IMR-90 (cell line): Measurements from ENCODE around the gene CMSS1. TPM values are rescaled to one million over a fixed set of nuclear protein-coding genes. Genes with fewer than 3 reads are reported as not detected.

ENCODE experiments used
- ATAC-seq: fragments of 200-7000 bp; cut with Tn5 transposase; 2 replicates; pipeline ENCODE4 v1.9.1; 2020; ENCODE audit warnings: low read depth, mild to moderate bottlenecking, moderate library complexity
- BruUV-seq: library from RNA; stranded (reverse); fragments of 400-500 nt; replicated peaks from 2 replicates; lab custom pipeline; 2021; lab: Mats Ljungman, UMichigan
- CTCF ChIA-PET: fragments of 300-600 bp; formaldehyde crosslinking; extraction: SDS; loops from one replicate; lab custom pipeline; 2021; ENCODE audit warnings: antibody characterized with exemption; lab: Yijun Ruan, JAX
- POLR2A ChIA-PET: fragments of 300-600 bp; sonication (Branson Sonifier 250); formaldehyde crosslinking; loops from one replicate; lab custom pipeline; 2022; ENCODE audit warnings: antibody characterized with exemption; ENCODE audit not compliant: unreplicated experiment; lab: Charles Lee
- DNase-seq: peaks from one replicate; pipeline ENCODE4 v3.0.0; 2013
- H2AFZ ChIP-seq: replicated peaks from 2 replicates; pipeline ENCODE3; 2013; ENCODE audit warnings: low read length, mild to moderate bottlenecking; ENCODE audit not compliant: poor library complexity
- H2AK5ac ChIP-seq: 2 replicates; pipeline ENCODE4 v1.6.1; 2013; ENCODE audit warnings: low read depth, low read length, inconsistent platforms
- H2AK9ac ChIP-seq: replicated peaks from 2 replicates; pipeline ENCODE3; 2013; ENCODE audit warnings: mild to moderate bottlenecking, low read depth, low read length, moderate library complexity; ENCODE audit not compliant: poor library complexity
- H2BK120ac ChIP-seq: 2 replicates; pipeline ENCODE4 v1.6.1; 2013; ENCODE audit warnings: low read depth, low read length, inconsistent platforms
- H2BK15ac ChIP-seq: 3 replicates; pipeline ENCODE4 v1.6.1; 2013; ENCODE audit warnings: low read depth, low read length, inconsistent platforms
- H2BK20ac ChIP-seq: 2 replicates; pipeline ENCODE4 v1.6.1; 2013; ENCODE audit warnings: low read depth, mild to moderate bottlenecking, inconsistent platforms, low read length, moderate library complexity
- H2BK5ac ChIP-seq: 2 replicates; pipeline ENCODE4 v1.6.1; 2013; ENCODE audit warnings: mild to moderate bottlenecking, low read depth, low read length, inconsistent platforms; ENCODE audit not compliant: poor library complexity, severe bottlenecking
- H3K14ac ChIP-seq: replicated peaks from 2 replicates; pipeline ENCODE4 v1.6.1; 2013; ENCODE audit warnings: low read depth, low read length, inconsistent platforms
- H3K18ac ChIP-seq: 2 replicates; pipeline ENCODE4 v1.6.1; 2013; ENCODE audit warnings: low read depth, low read length, control low read depth
- H3K23ac ChIP-seq: 2 replicates; pipeline ENCODE4 v1.6.1; 2013; ENCODE audit warnings: low read depth, low read length, inconsistent platforms
- H3K27ac ChIP-seq: 2 replicates; pipeline ENCODE4 v1.5.1; 2013; ENCODE audit warnings: mild to moderate bottlenecking, control low read depth, low read length; ENCODE audit not compliant: insufficient read depth
- H3K27me3 ChIP-seq: 2 replicates; pipeline ENCODE4 v1.6.1; 2013; ENCODE audit warnings: low read length; ENCODE audit not compliant: control insufficient read depth, insufficient read depth
- H3K36me3 ChIP-seq: 2 replicates; pipeline ENCODE4 v1.6.1; 2013; ENCODE audit warnings: low read length, mixed read lengths; ENCODE audit not compliant: control insufficient read depth, insufficient read depth
- H3K4ac ChIP-seq: 2 replicates; pipeline ENCODE4 v1.6.1; 2013; ENCODE audit warnings: low read depth, low read length, inconsistent platforms
- H3K4me1 ChIP-seq: 2 replicates; pipeline ENCODE4 v1.6.1; 2013; ENCODE audit warnings: low read length, mixed read lengths; ENCODE audit not compliant: control insufficient read depth, insufficient read depth
- H3K4me2 ChIP-seq: 2 replicates; pipeline ENCODE4 v1.6.1; 2013; ENCODE audit warnings: low read depth, mild to moderate bottlenecking, control low read depth, low read length, moderate library complexity
- H3K4me3 ChIP-seq: 2 replicates; pipeline ENCODE4 v1.5.1; 2013; ENCODE audit warnings: low read depth, mild to moderate bottlenecking, control low read depth, low read length, moderate library complexity; ENCODE audit not compliant: insufficient read depth
- H3K56ac ChIP-seq: 2 replicates; pipeline ENCODE4 v1.6.1; 2013; ENCODE audit warnings: low read length, inconsistent platforms; ENCODE audit not compliant: insufficient read depth; ENCODE audit errors: extremely low read depth
- H3K79me1 ChIP-seq, 2 experiments: 2 replicates each; pipeline ENCODE4 v1.6.1; 2013; ENCODE audit warnings: low read length in 2 of 2, inconsistent platforms in 1 of 2, low read depth in 1 of 2
- H3K9ac ChIP-seq: 2 replicates; pipeline ENCODE4 v1.6.1; 2013; ENCODE audit warnings: low read depth, low read length, control low read depth
- H3K9me1 ChIP-seq: 2 replicates; pipeline ENCODE4 v1.6.1; 2013; ENCODE audit warnings: low read length, inconsistent platforms; ENCODE audit not compliant: insufficient read depth
- H3K9me3 ChIP-seq: 2 replicates; pipeline ENCODE4 v1.6.1; 2013; ENCODE audit warnings: low read length; ENCODE audit not compliant: control insufficient read depth, insufficient read depth
- H4K20me1 ChIP-seq: 2 replicates; pipeline ENCODE4 v1.6.1; 2013; ENCODE audit warnings: low read length, inconsistent platforms; ENCODE audit not compliant: insufficient read depth
- H4K5ac ChIP-seq: 2 replicates; pipeline ENCODE4 v1.6.1; 2013; ENCODE audit warnings: mild to moderate bottlenecking, low read depth, low read length, control low read depth
- H4K8ac ChIP-seq, 2 experiments: 2 replicates each; pipeline ENCODE4 v1.6.1; 2013; ENCODE audit warnings: low read depth in 2 of 2, low read length in 2 of 2, control low read depth in 1 of 2, inconsistent platforms in 1 of 2
- H4K91ac ChIP-seq: 2 replicates; pipeline ENCODE4 v1.6.1; 2013; ENCODE audit warnings: low read depth, low read length, inconsistent platforms; ENCODE audit not compliant: insufficient read depth
- BHLHE40 ChIP-seq: fragments of 150-350 bp; IDR thresholded peaks from 2 replicates; pipeline ENCODE4 v1.6.1; 2016; ENCODE audit warnings: mild to moderate bottlenecking, low read depth, low read length
- MAFK ChIP-seq: IDR thresholded peaks from 2 replicates; pipeline ENCODE4 v1.6.1; 2012; ENCODE audit warnings: low read depth, low read length, improper control_type of control experiment
- POLR2A ChIP-seq: IDR thresholded peaks from 2 replicates; pipeline ENCODE4 v1.6.1; 2012; ENCODE audit warnings: mild to moderate bottlenecking, low read depth, low read length
- RCOR1 ChIP-seq: IDR thresholded peaks from 2 replicates; pipeline ENCODE4 v1.6.1; 2012; ENCODE audit warnings: mild to moderate bottlenecking, low read length, improper control_type of control experiment; ENCODE audit not compliant: insufficient replicate concordance
- SMC3 ChIP-seq: fragments of 150-350 bp; IDR thresholded peaks from 2 replicates; pipeline ENCODE4 v1.6.1; 2016; ENCODE audit warnings: low read depth, mild to moderate bottlenecking, antibody characterized with exemption, low read length, moderate library complexity
- WGBS, 2 experiments: methylation state at CpG; one replicate each; pipeline versions ENCODE4 v1.1.5 to v1.1.7; 2013; ENCODE audit warnings: missing lambda C conversion rate in 2 of 2; ENCODE audit not compliant: insufficient read length in 1 of 2; ENCODE audit errors: extremely low coverage in 2 of 2; 5-methylcytosine and 5-hydroxymethylcytosine counted together
- dilution Hi-C: fragments of 300-500 bp; cut with HindIII; formaldehyde crosslinking; loops from one replicate; pipeline ENCODE4 v1.14.3; 2018; ENCODE audit warnings: low sequenced_read_pairs; ENCODE audit not compliant: unreplicated experiment
- in situ Hi-C: fragments of 300-500 bp; cut with MboI; formaldehyde crosslinking; loops from 3 replicates; pipeline ENCODE4 v1.14.3; 2019; ENCODE audit warnings: low sequenced_read_pairs, inconsistent platforms, mixed read lengths
- intact Hi-C: fragments of 100-400 bp; cut with micrococcal nuclease; formaldehyde crosslinking; loops from 2 replicates; pipeline ENCODE4 v1.10.0; 2022
- polyA plus RNA-seq, 3 experiments: library from polyadenylated mRNA; depleted of rRNA; stranded (reverse); fragments of >200 nt; gene quantifications; 2 replicates each; pipeline ENCODE4 v1.2.3, GENCODE V29; 2012; ENCODE audit warnings: low replicate concordance in 1 of 3
- total RNA-seq: library from RNA; depleted of rRNA; stranded (reverse); fragments of >200 nt; gene quantifications from 2 replicates; pipeline ENCODE4 v1.2.3, GENCODE V29; 2012

The CMSS1 gene
- total and polyA plus RNA-seq, 2 of the 4 experiments (the other 2 are of a cell fraction): 12.5 to 13.6 TPM

DNA sequence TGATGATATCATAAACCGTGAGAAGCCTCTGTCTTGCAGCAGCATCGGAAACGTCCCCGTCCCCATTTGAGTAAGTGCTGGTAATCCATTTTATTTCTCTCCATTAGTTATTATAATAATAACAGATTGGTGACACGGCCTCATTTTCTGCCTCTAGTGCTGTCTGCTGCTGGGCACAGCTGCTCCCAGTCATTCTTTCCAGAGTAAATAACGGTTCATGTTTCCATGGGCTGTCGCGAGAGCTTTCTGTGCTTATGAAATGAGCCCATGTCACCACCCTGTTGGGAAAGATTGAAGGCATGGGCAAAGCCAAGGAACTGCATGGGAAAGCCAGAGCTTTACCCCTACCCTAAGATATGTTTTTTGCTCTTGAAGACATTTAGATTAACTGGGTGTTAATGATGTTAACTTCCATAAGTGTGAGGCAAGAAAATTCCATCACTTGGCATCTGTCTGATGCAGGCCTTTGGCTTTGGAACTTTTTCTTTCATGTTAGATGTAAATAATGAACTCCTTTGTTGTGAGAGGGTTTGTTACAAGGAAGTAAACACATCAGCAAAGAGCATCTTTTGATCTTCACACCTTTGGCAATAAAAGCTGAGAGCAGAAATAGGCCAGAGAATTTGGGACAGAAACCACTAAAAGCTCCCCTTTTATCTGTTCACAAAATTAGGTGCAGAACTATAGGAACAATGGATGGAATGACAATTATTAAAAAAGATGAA, 154.9 kb downstream of the CMSS1 start (continued):
- TF ChIP-seq SMC3: no peak

DNA sequence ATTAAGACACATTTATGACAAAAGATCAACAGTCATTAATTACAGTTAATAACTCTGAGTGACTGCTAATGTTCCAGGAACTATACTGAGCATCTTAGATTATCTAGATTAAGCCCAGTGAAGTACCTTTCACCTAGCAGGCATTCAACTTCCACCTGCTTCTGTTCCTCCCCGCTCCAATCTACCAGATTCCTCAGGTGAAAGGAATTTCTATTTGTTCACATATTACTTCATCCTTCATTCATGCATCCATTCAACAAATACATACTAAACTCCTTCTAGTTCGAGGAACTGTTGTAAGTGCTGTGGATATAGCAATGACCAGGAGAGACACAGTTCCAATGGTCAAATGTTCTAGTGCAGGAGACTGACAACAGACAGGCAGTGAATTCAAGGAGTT, 157.3 kb downstream of the CMSS1 start:
- no TSS peak for BruUV-seq
- no peak overlapping the region for H3K27ac ChIP-seq
- no peaks in the 10 kb centered on the region for H3K79me1 ChIP-seq
- no peak overlapping the region for H3K18ac ChIP-seq
- no peak overlapping the region for H2BK20ac ChIP-seq
- H2AK5ac ChIP-seq: no peak overlapping the region
- H4K5ac ChIP-seq: no peak overlapping the region
- no peak overlapping the region for H3K9ac ChIP-seq
- H2BK120ac ChIP-seq: no peak overlapping the region
- DNase-seq (no peak), ATAC-seq (no peak)
- no peak overlapping the region for H3K4ac ChIP-seq
- H3K27me3 ChIP-seq: no peaks in the 10 kb centered on the region
- H3K9me1 ChIP-seq: no peaks in the 10 kb centered on the region
- no peak overlapping the region for H3K14ac ChIP-seq
- POLR2A ChIA-PET: no interaction called here
- H4K20me1 ChIP-seq: no peaks in the 10 kb centered on the region
- H3K23ac ChIP-seq: no peak overlapping the region
- no CpG with 5 or more reads among the region's 2 CpGs for WGBS, 2 experiments
- in situ Hi-C loops (loop anchor here (25.0 kb wide), 1 partner anchor 87 kb away; no protein-coding TSS in a partner anchor), intact Hi-C loops (loop anchor here (5.0 kb wide), 1 partner anchor 47 kb away; no protein-coding TSS in a partner anchor), dilution Hi-C loops (no loop called here)
- H4K8ac ChIP-seq: no peak overlapping the region
- no peak overlapping the region for H2AK9ac ChIP-seq
- H4K91ac ChIP-seq: no peak overlapping the region
- TF ChIP-seq BHLHE40 (no peak), POLR2A (no peak), RCOR1 (no peak), MAFK (no peak)
- H3K36me3 ChIP-seq: no peaks in the 10 kb centered on the region
- no peak overlapping the region for H3K4me3 ChIP-seq
- H3K56ac ChIP-seq: no peak overlapping the region
- H3K9me3 ChIP-seq: 0 out of 2 replicates have a peak, but pooled peaks cover 2% of the 10 kb centered on the region
- CTCF ChIA-PET: no interaction called here
- no peak overlapping the region for H2BK15ac ChIP-seq
- H3K4me2 ChIP-seq: no peak overlapping the region
- peaks cover 2% of the 10 kb centered on the region; the same call in 1 of the 2 replicates for H3K4me1 ChIP-seq
- H2AFZ ChIP-seq: no peak overlapping the region
- H2BK5ac ChIP-seq: no peak overlapping the region
